ENCODE measurements around the gene USHBP1.

DNA sequence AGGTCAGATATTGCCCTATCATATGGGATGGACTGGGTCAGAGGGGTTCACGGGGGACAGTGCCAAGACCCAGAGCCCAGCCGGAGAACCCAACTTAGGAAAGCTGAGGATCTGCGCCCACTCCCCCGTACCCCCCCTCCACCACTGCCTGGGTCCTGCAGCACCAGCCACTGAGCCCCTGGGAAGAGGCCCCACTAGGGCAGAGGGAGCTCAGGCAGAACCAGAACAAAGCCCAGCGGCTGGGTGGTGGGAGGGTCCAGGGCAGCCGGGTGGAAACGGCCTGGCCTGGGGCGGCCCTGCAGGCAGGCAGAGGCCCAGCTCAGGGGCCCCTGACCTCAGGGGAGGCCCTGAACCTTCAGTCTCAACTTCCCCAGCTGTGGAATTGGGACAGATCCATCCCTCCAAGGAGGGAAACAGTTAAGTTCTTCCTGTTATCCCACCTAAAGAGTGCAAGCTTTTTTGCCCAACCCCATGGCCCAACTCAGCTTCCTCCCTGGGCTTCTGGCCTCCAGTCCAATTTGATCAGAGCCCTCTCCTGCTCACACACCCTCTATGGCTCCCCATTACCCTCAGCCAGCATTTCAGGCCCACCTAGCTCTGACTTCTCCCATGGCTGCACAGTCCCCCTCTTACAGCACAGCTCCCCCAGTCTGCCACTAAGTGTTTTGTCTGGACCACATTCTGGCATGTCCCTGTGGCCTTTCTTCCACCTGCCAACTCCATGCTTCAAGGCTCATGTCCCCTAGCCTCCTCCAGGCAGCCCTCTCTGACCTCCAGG is 21.9 kb downstream of the USHBP1 start:
- TF ChIP-seq CTCF (IDR thresholded peaks at IDR 0.05; ENCODE audit: low read length) (no peak), EZH2 (IDR thresholded peaks at IDR 0.05; ENCODE audit: borderline replicate concordance, low read length) (no peak)

Data from OCI-LY1 (cell line).